Central memory CD4-positive, alpha-beta T cell (primary cell): ENCODE measurements around the gene CBFA2T3.
"Not testable (repeated sequence)": the region's sequence is repeated elsewhere in the genome, so short reads cannot be mapped to it uniquely, and the experiment has no call there.

Experiments used
- DNase-seq: peaks from one replicate; pipeline ENCODE4 v3.0.0; 2022

The CBFA2T3 gene

GRCh38 chr16:88920618-88921590, 56.1 kb downstream of the CBFA2T3 start:
- DNase-seq = no peak

DNA sequence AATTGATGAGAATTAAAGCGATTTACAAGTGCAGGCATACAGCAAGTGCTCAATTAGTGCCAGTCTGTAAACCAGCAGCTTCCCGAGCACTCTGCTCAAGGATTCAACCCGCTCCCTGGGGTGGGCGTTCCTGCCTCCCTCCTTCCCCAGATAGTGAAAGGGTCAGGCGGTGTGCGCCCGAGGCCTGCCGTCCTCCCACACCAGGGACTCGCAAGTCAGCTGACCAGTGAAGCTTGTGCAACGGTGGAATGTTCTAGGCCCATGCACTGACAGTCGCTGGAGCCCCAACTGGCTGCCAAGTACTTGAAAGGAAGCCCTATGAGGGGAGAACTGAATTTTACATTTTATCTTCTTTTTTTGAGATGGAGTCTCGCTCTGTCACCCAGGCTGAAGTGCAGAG, 57.1 kb downstream of the CBFA2T3 start:
- no peak for DNase-seq

GRCh38 chr16:88918896-88919295, 58.1 kb downstream of the CBFA2T3 start:
- DNase-seq = not testable (repeated sequence)

GRCh38 chr16:88917915-88918627, 58.9 kb downstream of the CBFA2T3 start:
- no peak for DNase-seq

DNA sequence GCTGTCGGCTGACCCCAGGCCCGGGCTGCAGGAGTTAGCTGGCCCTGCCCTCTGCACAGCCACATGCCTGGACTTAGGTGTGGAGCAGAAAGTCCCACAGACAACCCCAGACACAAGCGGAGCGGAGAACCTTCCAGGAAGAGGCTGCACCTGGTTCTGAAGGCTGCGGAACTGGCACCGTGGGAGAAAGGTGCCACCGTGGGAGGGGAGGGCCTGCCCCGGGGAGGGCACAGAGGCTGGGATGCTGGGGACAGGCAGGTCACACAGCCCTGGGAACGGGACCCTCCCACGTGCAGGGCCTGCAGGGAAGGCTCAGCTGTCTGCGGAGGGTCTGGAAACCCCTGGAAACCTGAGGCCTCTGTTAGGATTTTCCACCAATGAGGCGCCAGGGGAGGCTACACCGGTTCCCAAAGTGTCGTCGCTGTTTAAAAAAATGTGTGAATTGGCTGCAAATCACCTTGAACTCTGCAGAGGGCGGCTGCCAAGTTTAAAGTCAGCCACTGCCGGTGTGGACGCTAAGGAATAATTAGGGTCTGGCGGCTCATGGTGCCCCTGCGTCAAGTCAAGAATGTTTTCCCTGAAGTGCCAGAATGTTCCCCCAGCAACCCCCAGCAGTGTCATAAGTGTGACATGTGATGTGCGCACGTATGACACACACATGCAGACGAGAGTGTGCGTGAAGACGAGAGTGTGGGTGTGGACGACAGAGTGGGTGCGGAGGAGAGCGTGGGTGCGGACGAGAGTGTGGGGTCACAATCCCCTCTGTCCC, 59.7 kb downstream of the CBFA2T3 start:
- DNase-seq = no peak

- no peak for DNase-seq
These were observed 61.2 kb downstream of the CBFA2T3 start for GRCh38 chr16:88915639-88916327.

GRCh38 chr16:88914750-88915368, 62.1 kb downstream of the CBFA2T3 start:
- no peak for DNase-seq

DNA sequence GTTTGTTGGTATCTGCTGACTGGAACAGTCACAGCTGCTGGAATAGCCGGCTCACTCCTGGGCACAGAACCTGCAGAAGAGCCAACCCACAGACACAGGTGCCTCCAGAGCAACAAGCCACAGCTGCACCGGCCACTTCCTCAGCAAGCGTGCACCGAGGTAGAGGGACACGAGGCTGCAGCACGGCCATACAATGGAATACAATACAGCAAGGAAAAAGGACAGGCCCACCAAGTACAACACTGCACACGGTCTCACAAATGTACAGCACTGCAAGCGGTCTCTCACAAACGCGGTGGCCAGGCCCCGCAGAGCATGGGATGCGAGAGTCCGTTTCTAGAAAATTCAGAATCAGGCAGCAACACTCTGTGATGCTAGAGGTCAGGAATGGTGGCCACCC, 63.1 kb downstream of the CBFA2T3 start:
- no peak for DNase-seq

- DNase-seq = no peak
These were observed 63.9 kb downstream of the CBFA2T3 start for GRCh38 chr16:88913001-88913612.

GRCh38 chr16:88912556-88912955, 64.5 kb downstream of the CBFA2T3 start:
- DNase-seq = no peak

DNA sequence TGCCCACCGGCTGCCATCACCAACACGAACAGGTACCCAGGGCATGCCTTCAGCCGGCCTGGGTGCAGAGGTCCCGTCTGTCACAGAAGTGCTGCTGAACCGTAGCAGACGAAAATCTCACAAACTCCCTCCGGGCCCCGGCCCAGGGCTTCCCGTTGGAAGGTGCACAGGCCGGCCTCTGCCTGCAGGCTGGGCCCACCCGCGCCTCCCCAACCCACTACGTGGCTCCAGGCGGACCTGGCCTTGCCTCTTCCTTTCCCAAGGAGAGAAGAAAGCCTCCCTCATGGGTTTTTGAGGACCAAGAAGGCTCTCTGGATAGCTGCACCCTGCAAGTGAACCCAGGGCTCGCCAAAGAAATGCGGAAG, 65.1 kb downstream of the CBFA2T3 start:
- no peak for DNase-seq

DNA sequence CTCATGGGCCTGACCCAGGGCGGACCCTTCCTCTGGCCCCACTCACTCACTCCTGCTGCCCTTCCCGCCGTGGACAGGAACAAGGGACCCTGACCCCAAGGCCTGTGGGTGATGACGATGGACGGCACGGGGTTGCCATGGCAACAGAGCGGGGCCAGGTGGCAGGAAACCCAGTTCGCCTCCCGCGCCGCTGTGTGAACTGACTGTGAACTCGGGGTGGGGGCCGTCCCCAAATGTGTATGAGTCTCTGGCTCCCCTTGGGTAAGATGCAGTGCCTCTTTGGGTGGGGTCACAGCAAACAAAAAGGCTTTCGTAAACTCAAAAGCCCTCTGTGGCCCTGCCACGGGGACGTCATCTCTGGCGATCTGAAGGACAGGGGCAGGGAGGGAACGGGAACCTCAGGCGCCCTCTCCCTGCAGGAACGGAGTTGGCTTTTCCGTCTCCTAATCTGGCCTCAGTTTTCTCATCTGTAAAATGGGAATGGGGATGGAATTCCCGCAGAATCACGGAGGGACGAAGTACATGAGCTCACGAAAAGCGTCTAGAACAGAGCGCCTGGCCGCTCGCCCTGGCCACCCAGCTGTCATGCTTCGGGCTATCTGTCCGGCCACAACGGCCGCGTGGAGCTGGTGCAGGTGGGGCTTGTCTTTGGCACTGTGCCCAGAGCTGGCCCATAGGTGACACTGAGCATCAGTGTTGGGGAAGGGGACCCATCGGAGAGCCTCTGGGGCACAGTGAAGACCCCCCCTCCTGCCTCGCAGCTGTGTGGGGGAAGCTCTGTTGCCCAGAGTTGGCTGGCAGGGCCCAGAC, 65.7 kb downstream of the CBFA2T3 start:
- DNase-seq = no peak

GRCh38 chr16:88910284-88911135, 66.5 kb downstream of the CBFA2T3 start:
- DNase-seq = no peak

DNA sequence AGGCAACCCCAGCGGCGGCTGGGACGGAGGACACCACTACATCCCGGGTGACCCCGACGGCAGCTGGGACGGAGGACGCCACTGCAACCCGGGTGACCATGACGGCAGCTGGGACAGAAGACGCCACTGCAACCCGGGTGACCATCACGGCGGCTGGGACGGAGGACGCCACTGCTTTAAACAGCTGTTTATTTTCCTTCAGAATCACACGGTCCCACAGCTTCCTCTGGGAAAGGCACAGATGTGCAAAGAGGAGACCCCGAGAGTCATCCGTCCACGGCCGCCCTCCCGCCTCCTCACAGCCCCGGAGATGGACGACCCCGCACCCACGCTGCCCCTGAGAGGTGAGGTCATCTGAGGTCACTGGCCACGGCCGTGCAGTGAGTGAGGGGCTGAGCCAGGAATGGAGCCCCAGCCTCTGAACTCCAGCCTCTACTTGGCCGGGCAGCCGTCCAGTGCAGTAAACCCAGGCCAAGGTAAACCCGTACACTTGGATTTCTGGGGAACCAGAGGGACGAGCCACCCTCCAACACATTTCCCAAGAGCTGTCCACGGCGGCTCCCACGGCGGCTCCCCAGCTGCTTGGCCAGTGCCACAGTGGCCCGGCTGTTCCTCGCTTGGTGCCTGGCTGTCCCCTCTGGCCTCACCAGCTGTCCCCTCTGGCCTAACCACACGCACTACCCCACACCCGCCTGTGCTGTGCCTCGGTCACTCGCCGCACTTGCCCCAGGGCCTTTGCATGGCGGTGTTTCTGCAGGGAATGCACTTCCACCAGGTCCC, 67.4 kb downstream of the CBFA2T3 start:
- no peak for DNase-seq

DNA sequence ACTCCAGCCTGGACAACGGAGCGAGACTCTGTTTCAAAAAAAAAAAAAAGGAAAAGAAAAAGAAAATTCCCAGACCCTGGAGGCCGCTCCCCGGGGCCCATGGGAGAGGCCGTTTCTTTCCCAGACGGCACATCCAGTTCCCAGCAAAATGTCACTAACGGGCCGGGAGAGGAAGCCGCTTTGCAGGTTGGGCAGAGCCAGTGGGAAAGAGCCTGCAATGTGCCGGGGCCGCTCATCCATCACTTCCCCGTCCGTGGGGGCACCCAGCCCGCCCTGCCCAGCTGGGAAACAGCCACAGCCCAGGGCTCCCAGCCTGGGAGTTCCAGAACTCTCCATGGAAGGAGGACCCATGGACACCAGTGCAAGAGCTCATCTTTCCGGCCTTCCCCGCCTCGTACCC, 68.7 kb downstream of the CBFA2T3 start:
- no peak for DNase-seq

DNA sequence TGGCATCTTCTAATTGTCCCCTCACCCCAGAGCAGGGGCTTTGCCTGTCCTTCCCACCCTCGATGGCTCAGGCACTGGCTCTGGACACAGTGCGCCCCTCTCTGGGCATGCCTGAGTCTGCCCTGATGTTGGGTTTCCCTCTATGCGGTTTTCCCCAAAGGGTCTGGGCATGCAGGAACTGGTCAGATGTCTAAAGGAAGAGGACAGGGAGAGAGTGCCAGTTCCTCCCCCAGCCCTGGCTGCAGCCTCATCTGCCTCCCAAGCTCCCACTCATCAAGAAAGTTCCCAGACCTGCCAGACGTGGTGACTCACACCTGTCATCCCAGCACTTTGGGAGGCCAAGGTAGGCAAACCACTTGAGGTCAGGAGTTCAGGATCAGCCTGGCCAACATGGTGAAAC, 69.2 kb downstream of the CBFA2T3 start:
- no peak for DNase-seq

- no peak for DNase-seq
These were observed 70.4 kb downstream of the CBFA2T3 start for GRCh38 chr16:88906535-88907105.

- no peak for DNase-seq
These were observed 71.0 kb downstream of the CBFA2T3 start for GRCh38 chr16:88906020-88906419.

DNA sequence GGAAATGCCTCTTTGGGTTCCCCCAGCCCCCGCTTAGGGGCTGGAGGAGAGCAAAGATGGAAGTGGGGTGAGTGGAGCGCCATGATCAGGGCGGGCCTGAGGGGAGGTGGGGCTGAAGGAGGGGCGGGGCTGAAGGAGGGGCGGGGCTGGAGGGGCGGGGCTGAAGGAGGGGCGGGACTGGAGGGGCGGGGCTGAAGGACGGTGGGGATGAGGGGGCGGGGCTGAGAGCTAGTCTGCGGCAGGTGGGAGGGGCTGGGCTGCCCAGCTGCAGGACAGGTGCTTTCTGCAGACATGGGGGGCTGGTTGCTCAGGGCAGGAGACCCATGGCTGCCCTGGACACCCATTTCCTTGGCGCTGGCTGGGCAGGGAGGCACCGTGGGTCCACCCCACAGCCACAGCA, 71.4 kb downstream of the CBFA2T3 start:
- no peak for DNase-seq
